ENCODE data around the gene BGN.
A peak's percentile ranks its signal among the peaks of the same experiment; 100 is the strongest.

The BGN gene

GRCh38 chrX:153485396-153486080 lies 9.2 kb upstream of the BGN start:
- DNase-seq: no peak

GRCh38 chrX:153486171-153486570 lies 8.6 kb upstream of the BGN start:
- DNase-seq: no peak

GRCh38 chrX:153487590-153488071 lies 7.1 kb upstream of the BGN start:
- DNase-seq: no peak

- no peak for DNase-seq
Measured at GRCh38 chrX:153488231-153488914, 6.4 kb upstream of the BGN start.

GRCh38 chrX:153490217-153490930 lies 4.4 kb upstream of the BGN start:
- no peak for DNase-seq

- no peak for DNase-seq
Measured at GRCh38 chrX:153491351-153491914, 3.3 kb upstream of the BGN start.

- no peak for DNase-seq
Measured at GRCh38 chrX:153491918-153492317, 2.9 kb upstream of the BGN start.

- DNase-seq: no peak
Measured at GRCh38 chrX:153492543-153492942, 2.2 kb upstream of the BGN start.

GRCh38 chrX:153493085-153493484 lies 1.7 kb upstream of the BGN start:
- no peak for DNase-seq

GRCh38 chrX:153494061-153494460 lies 719 bp upstream of the BGN start:
- no peak for DNase-seq

GRCh38 chrX:153495362-153495751 lies 577 bp downstream of the BGN start:
- DNase-seq: peak; percentile 30

- no peak for DNase-seq
Measured at GRCh38 chrX:153495903-153496589, 1.3 kb downstream of the BGN start.

GRCh38 chrX:153496590-153496959 lies 1.8 kb downstream of the BGN start:
- DNase-seq: no peak

- DNase-seq: no peak
Measured at GRCh38 chrX:153498453-153498852, 3.7 kb downstream of the BGN start.

- DNase-seq: no peak
Measured at GRCh38 chrX:153499341-153499740, 4.6 kb downstream of the BGN start.

GRCh38 chrX:153499876-153500275 lies 5.1 kb downstream of the BGN start:
- no peak for DNase-seq

- no peak for DNase-seq
Measured at GRCh38 chrX:153500676-153501280, 6.0 kb downstream of the BGN start.

- no peak for DNase-seq
Measured at GRCh38 chrX:153501530-153501929, 6.8 kb downstream of the BGN start.

- DNase-seq: no peak
Measured at GRCh38 chrX:153502131-153502530, 7.4 kb downstream of the BGN start.

GRCh38 chrX:153502796-153503195 lies 8.0 kb downstream of the BGN start:
- no peak for DNase-seq

- DNase-seq: no peak
Measured at GRCh38 chrX:153504445-153505016, 9.8 kb downstream of the BGN start.

- no peak for DNase-seq
Measured at GRCh38 chrX:153505361-153505760, 10.6 kb downstream of the BGN start.
